GM18867 (cell line): ENCODE data around the gene SNCG.
"Not testable (repeated sequence)": the region's sequence is repeated elsewhere in the genome, so short reads cannot be mapped to it uniquely, and the experiment has no call there.

Experiments
- ATAC-seq: cut with Tn5 transposase; IDR thresholded peaks from one replicate; pipeline ENCODE4 v1.9.1; 2021; ENCODE audit warnings: mild to moderate bottlenecking, moderate library complexity; ENCODE audit not compliant: unreplicated experiment

SNCG gene

GRCh38 chr10:86958116-86958900, at the start of gene SNCG:
Gene SNCG (plus strand): TSS chr10:86958599. CDS start chr10:86958698, 99 bp downstream.
- ATAC-seq = no peak

- no peak for ATAC-seq
These were observed 43.7 kb upstream of the SNCG start for GRCh38 chr10:86914734-86915133.

DNA sequence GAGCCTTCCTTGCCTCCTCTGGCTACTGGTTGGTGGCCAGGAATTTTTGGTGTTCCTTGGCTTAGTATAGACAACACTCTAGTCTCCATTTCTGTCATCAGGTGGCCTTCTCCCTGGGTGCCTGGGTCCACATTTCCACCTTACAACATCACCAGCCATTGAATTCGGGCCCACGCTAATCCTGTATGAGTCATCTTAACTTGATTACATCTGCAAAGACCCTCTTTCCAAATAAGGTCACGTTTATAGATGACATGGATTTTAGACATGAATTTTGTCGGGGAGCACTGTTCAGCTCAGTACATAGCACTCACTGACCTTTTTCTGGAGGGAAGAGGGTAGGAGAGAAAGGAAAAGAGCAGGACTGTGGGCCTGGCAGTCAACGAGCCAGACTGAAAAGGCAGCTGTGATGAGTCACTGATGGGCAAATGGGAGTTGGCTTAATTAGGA, 40.4 kb upstream of the SNCG start:
- no peak for ATAC-seq

DNA sequence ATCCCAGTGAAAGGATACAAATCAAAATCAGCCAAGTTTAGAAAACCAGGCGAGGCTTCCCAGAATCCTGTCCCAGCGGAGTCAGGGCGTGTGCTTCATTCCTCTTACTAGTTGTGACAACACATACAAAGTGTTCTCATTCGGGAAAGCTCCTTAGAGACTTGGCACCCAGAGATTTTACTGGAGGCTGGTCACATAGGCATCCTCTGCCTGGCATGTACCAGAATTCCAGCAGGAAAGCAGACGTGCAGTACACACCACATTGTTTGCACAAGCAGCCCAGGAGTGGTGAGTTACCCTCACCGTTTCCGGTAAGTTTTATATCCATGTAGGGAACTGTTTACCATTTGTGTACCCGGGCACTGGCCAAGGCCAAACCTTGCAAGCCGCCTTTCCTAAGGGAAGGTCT, 35.8 kb upstream of the SNCG start:
- ATAC-seq = no peak

- ATAC-seq = no peak
These were observed 28.7 kb upstream of the SNCG start for GRCh38 chr10:86929468-86930380.

GRCh38 chr10:86931872-86932271, 26.5 kb upstream of the SNCG start:
- no peak for ATAC-seq

DNA sequence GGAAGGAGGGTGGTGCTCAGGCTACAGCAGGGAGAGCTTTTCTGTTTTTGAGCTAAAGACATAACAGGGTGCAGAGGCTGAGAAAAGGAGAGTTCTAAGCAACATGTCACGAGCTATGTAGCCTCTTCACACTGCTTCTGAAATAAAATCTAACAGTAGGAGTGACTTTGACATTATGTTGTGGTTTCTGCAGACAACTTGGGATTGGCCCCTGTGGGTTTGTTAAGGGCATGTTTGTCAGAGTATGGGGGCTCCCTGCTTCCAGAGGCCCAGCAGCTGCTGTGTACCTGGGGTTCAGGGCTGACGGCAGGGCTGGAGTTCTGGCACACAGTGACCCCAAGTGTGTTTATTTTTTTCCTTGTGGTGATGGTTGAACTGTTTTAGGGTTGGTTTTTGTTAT, 25.7 kb upstream of the SNCG start:
- no peak for ATAC-seq

- ATAC-seq = not testable (repeated sequence)
These were observed 24.2 kb upstream of the SNCG start for GRCh38 chr10:86934162-86934711.

DNA sequence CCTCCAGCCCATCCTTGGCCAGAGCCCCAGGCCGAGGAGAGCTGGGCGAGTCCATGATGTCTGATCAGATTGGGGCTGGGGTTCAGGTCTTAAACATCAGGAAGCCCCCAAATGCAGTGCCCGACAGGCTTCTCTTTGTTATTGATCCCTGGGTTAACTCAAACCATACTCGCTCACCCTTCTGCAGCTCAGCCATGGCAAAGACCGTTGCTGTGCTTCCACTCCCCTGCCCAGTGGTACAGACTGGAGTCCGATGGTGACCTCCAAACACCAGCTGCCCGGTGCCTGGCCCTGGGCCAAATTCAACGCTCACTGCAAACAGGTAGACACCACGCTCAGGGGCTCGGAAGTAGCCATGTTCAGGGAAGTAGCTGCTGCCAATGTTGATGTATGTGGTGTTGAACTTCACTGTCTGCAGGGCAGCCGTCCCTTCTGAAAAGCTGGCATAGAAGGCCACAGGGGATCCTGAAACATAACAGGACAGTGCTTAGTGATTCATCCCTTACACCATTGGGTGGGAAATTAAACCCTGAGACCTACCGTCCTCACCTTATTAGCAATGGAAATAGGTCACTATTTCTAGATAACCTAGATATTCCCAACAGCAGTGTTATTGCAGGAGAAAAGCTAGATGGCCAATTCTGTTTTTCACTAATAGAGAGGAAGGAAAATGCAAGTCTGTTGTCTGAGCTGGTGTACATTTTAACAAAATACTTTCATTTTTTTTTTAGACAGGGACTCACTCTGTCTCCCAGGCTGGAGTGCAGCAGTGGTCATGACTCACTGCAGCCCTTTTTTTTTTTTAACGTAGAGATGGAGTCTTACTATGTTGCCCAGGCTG, 21.5 kb upstream of the SNCG start:
- ATAC-seq = no peak

DNA sequence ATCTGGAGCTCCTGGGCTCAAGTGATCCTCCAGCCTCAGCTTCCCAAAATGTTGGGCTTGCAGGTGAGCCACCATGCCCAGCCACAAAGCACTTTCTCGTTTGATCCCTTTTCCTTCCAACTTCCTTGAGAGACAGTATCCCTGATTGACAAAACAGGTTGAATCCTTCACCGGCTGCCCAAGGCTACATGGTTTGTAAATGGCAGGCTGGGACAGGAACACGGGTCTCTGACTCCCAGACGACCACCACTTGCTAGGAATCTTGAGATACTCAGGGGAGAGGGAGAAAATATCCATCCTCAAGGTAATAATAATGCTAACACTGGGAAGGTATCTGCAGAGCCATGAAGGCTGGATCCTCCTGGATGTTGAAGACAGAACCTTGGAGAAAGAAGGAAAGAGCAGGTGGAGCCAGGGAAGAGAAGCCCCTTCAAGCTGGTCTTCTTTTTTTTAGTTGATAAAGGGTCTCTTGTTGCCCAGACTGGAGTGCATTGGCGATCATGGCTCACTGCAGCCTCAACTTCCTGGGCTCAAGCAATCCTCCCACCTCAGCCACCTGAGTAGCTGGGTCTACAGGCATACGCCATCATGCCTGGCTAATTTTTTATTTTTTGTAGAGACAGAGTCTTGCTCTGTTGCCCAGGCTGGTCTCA, 20.8 kb upstream of the SNCG start:
- ATAC-seq = no peak

- ATAC-seq = no peak
These were observed 20.1 kb upstream of the SNCG start for GRCh38 chr10:86938260-86938659.

- ATAC-seq = not testable (repeated sequence)
These were observed 18.3 kb upstream of the SNCG start for GRCh38 chr10:86940076-86940475.

DNA sequence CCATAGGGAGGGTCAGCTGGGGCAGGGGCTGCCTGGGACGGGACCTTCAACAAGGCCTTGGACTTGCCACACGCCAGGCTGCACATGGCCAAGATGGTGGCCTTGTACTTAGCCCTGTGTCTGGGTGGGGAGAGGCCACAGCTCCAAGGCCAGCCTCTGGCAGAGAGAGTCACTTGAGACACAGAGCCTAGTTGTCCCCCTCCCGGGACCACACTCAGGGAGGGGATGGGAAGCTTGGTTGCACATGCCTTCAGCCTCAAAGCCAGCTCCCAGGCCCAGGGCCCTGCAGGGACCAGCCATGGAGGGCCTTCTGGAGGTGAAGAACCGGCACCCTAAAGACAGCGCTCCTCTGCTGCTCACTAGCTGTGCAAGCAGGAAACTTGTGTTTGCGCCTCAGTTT, 17.7 kb upstream of the SNCG start:
- no peak for ATAC-seq

- ATAC-seq = no peak
These were observed 17.0 kb upstream of the SNCG start for GRCh38 chr10:86941426-86941825.

DNA sequence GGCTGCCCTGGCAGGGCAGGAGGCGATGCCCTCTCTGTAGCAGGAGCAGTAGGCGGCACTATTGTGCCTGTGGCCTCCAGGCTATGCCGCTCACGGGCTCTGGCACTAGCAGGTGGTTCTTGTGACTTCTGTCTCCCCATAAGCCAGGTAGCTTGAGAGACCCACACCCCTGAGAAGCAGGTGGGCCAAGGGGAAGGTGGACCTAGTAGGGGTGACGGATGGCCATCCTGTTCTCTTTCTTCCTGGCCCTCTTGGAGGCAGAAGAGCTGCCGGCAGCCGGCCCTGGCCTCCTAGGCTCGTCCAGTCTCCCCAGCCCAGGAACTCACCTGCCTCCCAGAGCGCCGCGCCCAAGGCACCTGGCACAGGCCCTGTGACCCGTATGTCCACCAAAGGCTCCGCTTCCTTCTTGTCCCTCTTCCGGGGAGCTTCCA, 16.4 kb upstream of the SNCG start:
- ATAC-seq = no peak

GRCh38 chr10:86942441-86943315, 15.7 kb upstream of the SNCG start:
- no peak for ATAC-seq

DNA sequence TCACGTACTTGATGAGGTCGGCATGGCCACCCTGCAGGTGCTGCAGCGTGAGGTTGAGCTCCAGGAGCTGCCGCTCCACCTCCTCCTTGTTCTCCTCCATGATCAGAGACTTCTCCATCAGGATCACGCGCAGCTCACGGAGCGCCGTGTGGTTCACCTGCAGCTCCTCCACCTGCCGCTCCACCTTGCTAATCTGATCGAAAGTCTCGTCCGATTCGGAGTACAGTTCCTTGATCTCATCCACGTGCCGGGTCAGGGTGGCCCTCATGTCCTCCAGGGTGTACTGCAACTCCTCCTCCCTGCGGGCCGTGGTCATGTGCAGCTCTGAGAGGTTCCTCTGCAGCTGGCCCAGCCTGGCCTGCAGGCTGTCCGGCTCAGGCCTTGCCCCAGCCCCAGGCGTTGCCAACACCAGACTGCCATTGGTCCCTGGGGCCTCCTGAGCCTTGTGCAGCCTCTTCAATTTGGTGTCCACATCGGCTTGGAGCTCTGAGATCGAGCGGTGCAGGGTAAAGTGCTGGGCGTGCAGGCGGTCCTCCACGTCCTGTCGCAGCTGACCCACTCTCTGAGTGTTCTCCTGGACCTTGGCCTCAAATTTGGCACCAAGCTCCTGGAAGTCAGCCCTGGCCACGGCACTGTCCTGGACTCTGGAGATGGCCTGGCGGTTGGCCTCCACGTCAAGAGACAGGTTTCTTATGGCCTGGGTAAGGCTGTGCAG, 14.9 kb upstream of the SNCG start:
- ATAC-seq = no peak

DNA sequence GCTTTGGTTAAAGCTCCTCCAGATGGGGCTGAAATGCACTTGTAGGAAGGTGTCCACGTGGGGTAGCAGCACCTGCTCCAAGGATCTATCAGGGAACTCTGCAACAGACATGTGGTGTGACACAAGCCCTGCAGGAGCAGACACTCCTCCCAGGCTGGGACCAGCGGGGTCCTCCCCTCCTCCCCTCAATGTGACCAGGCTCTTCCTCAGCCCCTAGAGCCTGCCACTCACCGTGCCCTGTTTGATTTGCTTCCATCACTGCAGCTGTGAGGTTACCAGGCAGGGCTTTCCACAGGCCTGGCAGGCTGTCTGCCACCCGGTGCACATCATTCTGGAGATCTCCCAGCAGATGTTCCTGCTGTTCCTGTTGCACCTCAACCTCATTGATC, 14.4 kb upstream of the SNCG start:
- no peak for ATAC-seq

DNA sequence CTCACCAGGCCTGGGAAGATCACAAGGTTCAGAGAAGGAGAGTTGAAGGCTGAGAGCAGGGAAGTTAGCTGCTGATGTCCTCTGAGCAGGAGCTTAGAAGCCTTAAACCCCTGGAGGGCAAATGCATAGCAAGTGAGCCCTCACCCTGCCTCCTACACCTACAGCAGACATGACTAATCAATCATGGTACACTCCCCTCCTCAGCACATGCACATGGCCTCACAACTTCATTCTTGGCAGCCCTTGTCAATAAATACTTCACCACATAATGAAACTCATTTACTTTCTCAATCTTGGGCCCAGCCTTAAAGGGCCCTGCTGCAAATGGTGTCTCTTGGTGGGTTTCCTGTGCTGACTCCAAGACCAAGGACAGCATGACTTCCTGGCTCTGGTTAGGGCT, 13.9 kb upstream of the SNCG start:
- ATAC-seq = no peak
